Globus pallidus (tissue), 1 donor: ENCODE data around the gene ASXL1.

Experiments used
- DNase-seq: peaks from one replicate; pipeline ENCODE4 v3.0.0-alpha.2; 2015; ENCODE audit warnings: low spot score

ASXL1 gene

DNA sequence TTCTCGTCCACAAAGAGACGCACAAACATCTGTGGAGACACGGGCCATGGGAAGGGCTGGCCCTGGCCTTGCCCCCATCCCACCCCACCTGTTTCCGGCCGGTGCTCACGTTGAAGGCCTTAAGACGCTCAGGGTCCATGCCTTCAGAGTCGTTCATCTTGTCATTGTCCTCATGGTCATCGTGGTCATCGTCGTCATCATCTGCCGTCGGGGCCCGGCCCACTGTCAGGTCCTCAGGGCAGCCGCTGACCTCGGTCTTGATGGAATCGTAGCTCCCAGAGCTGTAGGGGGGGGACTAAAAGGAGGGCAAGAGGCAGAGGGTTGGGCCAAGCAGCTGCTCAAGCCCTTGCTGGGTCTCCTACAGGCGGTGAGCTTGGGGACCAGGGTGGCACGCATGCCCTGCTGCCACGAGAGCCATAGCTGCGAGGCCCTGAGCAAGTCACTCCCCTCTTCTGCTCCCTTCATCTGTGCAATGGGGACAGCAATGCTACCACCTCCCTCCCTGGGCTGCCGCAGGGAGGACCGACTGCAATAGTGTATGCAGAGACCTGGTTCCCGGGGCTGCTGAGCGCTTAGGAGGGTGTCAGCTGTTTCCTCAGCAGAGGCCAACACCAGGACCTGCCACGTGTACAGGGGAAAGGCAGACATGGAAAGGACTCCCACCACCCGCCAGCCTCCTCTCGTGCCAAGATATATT, 95.5 kb downstream of the ASXL1 start:
- DNase-seq, result no peak

DNA sequence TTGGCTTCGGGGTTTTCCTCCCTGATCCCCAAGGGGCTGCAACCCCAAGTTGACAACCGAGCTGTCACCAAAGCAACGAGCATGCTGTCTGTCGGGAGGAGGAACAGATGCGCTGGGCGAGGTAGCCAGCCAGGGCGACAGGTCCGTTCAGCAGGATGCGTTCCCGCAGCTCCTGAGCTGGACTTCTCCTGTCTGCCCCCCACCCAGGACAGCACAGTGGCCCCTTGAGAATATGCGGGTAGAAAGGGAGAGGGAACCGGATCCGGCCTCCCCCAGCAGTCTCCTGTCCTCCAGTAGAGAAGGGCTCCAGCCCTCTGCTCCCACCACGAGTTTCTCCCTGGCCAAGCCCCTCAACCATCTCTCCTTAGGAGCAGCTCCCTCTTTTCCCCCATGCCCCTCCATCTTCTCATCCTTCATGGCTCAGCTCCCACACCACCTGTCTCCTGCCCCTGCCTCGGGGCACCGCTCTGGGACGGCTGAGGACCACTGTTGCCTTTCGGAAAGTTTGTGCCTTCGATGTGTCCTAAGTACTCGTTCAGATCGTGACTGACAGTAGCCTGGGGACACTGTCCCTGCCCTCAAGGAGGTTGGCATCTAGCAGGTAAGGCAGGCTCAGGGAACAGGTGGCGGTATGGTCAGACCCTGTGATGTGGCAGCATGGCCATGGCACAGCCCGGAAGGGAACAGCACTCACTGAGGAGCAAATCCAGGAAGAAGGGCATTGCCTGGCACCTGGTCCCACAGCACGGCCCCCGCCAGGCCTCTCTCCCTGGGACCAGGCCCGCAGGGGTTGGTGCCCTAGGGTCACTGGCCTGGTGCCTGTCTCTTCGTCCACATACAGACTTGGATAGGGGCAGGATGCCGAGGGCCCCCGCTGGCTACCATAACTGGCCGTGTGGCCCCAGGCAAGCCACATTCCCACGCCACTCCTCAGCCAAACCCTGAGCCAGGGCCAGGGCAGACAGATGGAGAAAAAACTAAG, 96.3 kb downstream of the ASXL1 start:
- no peak for DNase-seq

DNA sequence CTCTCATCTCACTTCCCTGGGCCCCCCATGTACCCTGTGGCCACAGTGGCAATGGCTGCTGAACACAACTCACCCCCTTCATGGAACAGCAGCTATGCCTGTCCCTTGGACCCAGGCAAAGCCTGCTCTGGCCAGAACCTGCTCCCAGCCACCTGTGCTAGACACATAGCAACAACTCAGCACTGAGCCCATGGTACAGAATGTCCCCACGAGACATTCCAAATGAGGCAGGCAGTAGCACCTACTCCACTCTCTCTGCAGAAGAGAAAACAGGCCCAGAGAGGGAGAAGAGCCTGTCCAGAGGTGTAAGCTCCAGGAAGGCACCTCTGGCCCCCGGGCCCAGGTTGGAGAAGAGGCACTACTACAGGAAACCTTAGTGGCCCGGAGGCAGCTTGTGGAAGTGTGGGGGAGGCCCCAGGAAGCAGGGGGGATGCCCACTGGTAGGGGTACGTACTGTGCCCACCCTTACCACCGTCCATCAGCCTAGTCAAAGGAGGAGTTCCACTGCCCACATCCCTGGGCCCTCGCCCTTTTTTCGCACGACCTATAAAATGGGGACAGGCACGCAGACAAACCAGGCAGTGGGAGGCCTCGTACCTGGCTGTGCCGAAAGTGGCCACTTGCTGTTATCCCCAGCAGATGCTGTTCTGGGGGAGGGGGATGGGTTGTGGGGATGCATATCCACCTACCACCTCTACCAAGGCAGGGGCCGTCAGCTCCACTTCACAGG, 97.2 kb downstream of the ASXL1 start:
- no peak for DNase-seq

DNA sequence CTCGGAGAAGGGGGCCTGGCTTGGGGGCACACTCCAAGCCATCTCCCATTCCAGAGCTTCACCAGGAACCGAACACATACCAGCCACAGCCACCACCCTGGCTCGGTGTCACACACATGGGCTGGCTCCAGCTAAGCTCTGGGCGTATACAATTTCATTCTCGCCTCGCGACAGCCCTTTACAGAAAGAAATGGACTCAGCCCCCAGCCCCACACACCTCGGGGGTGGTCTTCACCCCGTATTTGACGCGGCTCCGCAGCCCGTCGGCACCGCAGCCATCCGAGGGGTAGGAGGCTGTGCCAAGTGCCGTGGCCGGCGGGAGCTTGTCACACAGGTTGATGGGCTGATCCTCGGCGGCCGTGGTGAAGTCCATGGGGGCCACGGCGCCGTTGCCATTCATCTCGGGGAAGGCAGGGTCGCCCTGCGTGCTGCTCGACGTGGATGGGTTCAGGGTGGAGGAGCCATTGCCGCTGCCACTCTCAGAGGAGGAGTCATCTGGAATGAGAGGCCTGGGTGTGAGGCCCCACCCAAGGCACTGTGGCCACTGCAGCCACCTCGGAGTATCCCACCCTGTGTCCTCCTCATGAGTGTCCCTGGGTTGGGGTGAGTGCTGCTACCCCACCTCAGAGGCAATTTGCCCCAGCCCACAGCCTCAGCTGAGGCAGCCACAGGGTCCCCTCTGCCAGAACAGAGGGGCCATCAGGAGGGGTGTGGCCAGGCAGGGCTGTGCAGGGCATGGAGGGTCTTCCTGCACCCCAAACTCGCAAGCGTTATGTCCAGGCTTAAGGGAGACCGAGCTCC, 98.0 kb downstream of the ASXL1 start:
- DNase-seq, result no peak

DNA sequence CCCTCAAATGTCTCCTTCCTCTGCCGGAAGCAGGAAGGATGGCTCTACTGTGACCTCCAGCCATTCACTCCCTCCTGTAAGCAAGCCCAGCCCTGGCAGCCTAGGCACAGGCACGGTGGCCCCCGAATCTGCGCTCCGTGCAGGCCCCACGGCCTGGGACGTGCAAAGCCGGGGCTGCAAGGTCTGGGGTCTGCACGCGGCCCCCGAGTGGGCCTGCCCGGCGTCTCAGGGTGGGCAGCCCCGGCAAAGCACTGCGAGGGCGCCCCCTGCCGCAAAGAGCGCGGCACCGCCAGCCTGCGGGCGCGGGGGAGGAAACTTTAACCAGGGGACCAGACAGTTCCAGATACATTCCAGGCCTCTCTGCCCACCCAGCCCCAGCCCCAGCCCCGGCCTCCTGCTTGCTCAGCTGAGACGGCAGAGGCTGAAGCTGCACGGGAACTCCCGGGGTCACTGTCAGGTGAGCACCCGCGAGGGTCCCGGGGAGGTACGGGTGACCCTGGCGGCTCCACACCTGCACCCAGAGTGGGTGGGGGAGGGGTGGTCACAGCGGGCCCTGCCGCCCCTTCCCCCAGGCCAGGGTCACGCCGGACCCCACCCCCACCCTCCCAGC, 98.8 kb downstream of the ASXL1 start:
- DNase-seq, result no peak

DNA sequence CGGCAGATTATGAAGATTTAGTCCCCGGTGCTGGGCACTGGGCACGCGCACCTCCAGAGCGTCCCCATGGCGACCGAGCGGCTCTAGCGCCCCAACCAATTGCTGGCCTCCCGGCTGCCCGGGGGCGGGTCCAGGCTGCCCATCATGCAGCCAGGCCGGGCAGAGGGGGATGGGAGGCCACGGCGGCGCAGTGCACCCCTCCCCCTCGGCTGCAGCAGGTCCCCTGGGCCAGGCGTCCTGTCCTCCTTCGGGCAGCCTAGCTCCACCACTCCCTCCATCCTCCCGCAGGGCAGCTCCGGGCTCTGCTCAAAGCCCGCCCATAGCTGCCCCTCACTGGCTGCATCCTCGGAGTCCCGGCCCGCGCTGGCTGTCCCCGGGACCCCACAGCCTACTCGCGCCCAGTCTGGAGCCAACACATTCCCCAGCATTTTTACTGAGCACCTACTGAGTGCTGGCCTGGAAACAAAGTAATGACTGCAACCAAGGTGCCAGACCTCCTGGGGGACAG, 99.4 kb downstream of the ASXL1 start:
- peak; percentile 86 for DNase-seq

DNA sequence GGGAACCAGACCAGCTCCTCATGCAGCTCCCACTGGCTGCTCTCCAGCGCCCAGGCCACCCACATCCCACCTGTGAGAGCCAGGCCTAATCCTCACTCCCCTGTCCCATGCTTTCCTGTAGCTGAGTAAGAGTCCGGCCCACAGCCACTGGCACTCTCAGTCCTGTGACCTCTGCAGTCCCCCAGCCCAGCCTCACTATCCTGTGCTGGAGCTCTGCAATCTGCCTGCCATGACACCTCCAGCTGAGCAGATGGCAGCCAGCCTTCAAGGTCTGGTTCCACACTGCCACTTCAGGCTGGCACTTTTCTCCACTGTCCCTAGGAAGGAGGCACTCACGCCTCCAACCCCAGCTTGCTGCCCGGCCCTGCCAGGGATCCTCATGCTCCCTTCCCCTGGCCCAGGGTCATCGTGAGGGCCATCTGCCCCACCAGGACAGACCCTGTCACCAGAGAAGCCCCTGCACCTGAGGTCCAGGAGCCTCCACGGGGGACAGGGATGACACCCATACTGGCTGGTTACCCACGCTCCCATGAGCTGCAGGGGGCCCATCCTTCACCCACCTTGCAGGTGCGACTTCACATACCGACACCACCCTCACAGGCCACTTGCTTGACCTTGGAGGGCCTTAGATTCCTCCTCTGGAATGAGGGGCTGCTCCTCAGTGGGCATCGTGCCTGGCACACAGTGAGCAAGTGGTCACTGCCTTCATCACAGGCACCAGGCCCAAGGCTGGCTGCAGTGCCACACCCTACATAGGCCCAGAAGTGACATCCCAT, 100.1 kb downstream of the ASXL1 start:
- DNase-seq, result no peak

DNA sequence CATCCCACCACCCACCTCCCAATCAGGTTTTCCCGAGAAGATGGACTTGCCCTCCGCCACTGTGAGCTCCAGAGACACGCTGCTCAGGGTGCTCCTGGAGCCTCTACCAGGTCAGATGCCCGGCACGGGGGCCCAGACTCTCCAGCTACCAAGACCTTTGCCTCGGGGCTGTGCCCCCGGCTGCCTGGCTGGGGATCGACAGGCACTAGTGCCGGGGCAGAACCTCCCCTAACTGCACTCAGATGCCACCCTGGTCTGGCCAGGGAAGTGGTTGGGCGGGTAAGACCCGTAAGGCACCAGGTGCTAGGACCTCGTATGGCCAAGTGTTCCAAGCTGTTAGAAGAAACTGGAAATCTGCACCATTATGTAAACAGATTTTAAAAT, 100.7 kb downstream of the ASXL1 start:
- no peak for DNase-seq

DNA sequence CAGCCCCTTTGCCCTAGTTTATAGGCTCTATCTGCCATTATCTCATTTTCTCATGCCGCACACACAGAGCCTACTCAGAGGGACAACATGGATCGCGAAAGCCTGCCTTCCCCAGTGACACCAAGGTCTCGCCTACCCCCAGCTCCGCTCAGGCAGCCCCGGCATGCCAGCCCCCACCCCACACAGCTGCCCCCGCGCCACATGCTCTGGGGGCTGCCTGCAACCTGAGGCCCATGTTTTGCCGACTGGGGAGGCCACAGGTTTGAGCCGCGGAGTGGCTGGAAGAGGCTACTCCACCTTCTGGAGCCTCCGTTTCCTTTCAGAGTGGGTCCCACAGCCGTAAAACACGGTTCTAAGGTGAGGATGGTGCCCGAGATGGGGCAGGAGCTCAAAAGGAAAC, 102.1 kb downstream of the ASXL1 start:
- DNase-seq, result no peak

DNA sequence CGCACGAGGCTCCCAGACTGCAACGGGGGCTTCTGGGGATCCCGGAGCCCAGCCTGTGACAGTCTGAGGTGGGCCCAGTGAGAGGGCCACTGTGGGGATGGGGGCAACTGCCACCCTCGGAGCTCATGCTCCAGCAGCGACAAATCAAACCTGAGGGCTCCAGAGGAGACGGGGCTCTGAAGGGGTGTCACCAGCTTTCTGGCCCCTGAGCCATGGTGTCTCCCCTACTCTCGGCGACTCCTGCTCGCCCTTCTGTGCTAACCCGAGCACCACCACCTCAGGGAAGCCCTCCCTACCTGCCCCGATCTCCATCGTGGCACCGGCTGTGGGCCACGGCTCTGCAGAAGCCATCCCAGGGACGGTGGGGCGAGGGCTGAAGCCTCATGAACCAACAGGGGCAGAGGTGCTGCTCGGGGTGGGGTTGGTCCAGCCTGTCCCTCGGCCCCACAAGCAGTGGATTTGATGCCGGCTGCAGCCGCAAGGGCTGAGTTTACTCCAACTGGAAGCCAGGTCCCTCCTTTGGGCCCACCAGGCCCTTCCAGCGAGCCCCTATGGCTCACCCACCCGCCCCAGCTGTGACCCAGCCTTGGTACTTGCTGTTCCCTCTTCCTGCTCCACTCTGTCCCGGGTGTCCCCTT, 102.7 kb downstream of the ASXL1 start:
- no peak for DNase-seq

DNA sequence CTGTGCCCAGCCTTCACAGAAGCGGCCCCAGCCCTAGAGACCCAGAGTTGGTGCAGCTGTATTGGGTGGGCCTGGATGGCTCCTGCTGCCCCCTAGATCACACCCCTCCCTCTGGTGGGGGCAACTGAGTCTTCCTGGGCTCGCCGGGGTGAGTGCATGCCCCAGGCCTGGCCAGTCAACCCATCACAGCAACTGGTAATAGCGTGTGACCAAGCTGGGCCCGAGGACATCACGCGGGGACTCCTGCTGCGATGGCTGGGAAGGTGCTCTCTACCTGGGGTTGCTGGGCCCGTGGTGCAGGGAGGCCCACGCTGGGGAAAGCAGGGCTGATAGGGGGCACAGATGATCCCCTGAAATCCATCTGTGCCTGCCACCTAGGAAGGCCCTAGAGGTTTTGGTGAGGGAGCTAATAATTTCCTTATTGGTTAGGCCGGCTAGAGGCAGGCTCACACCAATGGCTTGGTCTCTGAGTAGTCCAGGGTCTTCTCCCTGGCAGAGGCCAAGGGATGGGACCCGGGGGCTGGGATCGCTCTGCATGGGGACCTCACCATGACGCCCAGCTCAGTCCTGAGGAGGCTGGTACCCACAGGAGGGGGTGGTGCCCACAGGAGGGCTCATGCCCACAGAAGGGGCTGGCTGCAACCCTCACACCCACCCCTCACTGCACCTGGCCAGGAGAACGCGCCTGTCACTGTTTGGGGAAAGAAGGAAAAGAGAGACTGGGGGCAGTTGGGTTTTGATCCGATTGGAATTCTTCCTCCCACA, 103.9 kb downstream of the ASXL1 start:
- DNase-seq, result no peak

DNA sequence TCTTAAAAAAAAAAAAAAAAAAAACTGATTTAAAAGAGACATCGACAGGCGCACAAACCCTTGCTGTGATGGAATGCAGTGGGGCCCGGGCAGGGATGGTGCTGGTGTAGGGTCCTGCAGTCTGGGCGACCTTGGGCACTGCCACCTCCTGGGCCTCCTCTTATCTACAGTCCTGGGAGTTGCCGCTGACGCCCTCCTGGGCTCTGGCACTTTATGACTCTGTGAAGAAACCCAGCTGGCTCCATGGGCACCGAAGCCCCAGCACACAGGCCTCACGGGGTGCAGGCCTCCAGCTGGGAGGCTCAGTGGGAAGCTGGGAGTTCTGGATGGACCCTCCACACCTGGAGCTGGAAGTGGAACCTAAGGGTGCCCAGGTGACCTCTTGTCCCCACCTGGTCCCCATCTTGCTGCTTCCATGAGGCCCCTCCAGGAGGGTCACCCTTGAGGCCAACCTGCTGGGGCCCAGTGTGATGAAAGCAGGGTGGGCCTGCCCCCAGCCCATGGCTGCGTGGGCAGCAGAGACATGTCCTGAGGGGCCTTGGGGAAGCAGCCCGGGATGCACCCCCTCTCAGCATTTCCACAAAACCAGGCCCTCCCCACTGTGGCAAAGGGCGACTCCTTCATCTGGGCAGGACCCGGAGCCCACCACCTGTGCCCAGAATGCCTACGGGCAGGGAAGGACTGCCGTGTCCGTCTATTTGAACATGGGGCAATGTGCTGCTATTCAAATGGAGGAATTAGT, 104.9 kb downstream of the ASXL1 start:
- no peak for DNase-seq

DNA sequence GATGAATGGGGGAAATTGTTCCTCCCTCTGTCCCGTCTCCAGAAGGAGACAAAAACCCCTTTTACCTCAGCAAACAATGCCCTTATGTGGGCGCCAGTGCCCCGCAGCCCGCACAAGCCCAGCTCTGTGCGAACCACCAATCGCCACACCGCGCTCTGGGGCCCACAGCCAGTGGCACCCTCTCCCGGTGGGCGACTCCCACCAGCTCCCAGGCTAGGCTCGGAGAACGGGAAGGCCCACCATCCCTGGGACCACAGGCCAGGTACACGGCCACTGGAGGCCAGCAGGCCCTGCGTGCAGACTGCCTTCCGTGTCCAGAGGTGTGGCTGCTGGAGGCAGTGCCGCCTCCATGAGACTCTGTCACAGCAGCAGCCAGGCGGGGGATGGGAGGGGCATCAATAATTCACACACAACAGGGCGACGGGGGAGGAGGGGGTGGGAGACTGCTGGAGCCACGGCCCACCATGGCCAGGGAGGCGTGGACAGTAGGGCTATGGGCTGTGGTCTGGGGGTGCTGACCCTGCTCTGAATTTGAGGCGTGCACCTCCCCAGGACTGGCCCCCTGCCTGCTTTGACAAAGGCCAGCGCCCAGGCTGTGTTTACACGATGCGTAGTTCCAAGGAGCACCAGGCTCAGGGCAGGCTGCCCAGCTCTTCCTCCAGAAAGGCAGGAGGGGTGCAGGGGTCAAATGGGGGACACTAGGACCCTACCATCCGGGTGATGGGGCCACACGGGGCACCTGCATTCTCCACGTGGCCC, 105.7 kb downstream of the ASXL1 start:
- peak; percentile 98 for DNase-seq

DNA sequence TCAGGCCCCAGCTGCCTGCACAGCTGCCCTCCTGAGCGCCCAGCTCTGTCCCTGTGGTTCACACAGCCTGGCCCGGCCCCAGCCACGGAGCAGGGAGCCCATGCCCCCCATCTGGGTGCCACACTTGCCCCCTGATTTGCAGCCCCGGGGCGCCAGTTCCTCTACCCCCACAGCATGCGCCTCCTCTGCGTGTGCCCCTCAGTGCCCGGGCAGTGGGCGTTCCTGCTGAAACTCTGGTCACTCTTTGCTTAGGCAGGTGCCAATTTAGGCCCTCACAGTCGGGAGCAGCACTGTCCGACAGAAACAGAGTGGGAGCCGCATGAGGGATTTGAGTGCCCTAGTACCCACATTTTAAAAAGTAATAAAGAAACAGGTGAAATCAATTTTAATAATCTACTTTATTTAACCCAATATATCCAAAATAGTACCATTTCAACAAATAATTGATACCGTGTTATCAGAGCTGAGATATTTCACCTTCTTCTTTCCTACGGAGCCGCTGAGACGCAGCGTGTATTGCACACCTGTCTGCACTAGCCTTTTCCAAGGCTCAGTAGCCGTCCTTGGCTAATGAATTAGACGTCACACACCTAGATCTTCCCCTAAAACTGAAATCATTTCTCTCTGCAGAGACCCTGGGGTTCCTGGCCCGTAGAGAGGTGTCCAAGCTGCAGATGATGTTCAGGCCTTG, 106.4 kb downstream of the ASXL1 start:
- DNase-seq, result no peak

DNA sequence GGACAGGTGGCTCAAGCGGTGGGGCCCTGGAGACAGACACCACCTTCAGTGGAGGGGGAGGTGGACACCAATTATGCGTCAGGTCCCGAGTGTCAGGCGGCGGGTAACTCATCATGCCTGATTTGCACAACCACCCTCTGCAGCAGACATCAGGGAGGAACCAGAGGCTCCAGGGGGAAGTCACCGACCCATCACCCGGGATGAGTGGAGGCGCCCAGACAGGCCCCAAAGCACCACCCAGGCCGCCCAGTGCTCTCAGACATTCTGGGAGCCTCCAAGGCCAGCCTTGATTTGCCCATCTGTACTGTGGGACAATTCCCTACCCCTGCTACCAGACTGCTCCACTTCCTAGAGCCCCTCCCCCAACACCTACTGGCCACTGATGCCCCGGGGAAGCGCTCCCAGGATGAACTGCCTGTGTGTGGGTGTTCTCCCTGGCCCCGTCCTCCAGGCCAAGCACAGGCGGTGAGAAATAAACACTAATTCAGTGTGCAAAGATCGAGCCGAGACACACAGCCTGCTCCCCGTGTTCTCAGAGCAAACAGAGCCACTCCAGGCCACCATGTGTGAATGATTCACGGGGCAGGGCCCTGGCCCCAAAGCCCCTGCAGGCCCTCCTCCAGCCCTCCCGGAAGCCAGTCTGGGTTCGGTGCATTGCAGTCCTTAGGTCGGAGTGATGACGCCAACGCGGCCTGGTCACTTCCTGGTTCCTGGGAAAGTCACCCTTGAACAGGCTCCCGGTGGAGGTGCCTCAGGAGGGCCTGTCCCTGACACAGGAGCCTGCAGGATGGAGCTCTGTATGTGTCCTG, 107.2 kb downstream of the ASXL1 start:
- DNase-seq, result no peak
